Omental fat pad (tissue), 4 donors: ENCODE measurements around the gene LAG3. TPM values are rescaled to one million over a fixed set of nuclear protein-coding genes. Genes with fewer than 3 reads are reported as not detected.

Source experiments
- ATAC-seq: fragments of 150-250 bp; one replicate; pipeline ENCODE4 v1.9.1; 2016; ENCODE audit warnings: mild to moderate bottlenecking, moderate library complexity; ENCODE audit not compliant: low FRiP score
- DNase-seq: peaks from one replicate; pipeline ENCODE4 v3.0.0-alpha.2; 2019; ENCODE audit warnings: low spot score
- total RNA-seq, 4 donors: library from RNA; depleted of rRNA; stranded (reverse); fragments of >200 nt; gene quantifications; one replicate each; pipeline ENCODE4 v1.1.0, GENCODE V29; 2016
- TF ChIP-seq, protein P1 (sequence below), 3 donors: fragments of 450-650 bp; IDR thresholded peaks; one replicate each; pipeline ENCODE4 v1.5.1; 2016 to 2017; ENCODE audit warnings: antibody characterized with exemption in 3 of 3, mild to moderate bottlenecking in 3 of 3, moderate library complexity in 2 of 3

The LAG3 gene
- total RNA-seq, 4 donors from 2014 or later = 0.44 to 2.2 (median 0.92) TPM

DNA sequence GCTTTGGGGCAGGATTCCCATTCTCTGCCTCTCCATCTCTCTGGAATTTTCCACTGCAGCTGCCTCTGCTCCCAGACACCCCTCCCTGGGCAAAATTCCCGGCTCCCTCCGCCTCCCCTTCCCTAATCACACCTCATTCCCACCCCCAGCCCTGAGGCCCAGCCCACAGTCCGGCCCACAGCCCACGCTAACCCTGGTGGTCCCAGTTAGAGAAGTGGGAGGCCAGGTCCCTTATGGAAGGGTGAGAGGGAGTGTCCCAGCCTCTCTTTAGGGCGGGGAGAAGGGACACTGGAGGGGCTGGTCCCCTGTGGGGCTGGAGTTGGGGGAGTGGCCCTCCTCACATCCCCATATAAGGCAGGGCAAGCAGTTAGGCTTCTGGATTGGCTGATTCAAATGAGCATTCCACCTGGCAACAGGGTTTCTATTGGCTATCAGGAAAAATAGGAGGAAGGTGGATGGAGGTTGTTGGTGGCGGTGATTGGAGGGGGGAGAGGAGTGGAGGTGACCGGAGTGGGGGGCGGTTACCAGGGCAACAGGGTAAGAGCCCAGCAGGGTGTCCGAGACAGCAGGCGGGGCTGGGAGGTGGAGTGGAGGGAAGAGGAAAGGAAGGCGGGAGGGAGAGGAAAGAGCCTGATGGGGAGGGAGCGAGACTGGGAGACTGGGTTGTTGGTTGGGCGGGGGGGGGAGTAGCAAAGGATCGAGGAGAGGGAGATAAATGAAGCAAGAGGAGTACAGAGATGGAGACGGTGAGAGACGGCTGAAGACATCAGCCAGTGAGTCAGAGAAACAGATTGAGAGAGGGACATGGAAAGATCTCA is 8.1 kb upstream of the LAG3 start:
- DNase-seq (peak; percentile 75), ATAC-seq (peak; percentile 79)
- TF ChIP-seq, protein P1, sequence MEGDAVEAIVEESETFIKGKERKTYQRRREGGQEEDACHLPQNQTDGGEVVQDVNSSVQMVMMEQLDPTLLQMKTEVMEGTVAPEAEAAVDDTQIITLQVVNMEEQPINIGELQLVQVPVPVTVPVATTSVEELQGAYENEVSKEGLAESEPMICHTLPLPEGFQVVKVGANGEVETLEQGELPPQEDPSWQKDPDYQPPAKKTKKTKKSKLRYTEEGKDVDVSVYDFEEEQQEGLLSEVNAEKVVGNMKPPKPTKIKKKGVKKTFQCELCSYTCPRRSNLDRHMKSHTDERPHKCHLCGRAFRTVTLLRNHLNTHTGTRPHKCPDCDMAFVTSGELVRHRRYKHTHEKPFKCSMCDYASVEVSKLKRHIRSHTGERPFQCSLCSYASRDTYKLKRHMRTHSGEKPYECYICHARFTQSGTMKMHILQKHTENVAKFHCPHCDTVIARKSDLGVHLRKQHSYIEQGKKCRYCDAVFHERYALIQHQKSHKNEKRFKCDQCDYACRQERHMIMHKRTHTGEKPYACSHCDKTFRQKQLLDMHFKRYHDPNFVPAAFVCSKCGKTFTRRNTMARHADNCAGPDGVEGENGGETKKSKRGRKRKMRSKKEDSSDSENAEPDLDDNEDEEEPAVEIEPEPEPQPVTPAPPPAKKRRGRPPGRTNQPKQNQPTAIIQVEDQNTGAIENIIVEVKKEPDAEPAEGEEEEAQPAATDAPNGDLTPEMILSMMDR (IDR thresholded peaks at IDR 0.05) = no peak

DNA sequence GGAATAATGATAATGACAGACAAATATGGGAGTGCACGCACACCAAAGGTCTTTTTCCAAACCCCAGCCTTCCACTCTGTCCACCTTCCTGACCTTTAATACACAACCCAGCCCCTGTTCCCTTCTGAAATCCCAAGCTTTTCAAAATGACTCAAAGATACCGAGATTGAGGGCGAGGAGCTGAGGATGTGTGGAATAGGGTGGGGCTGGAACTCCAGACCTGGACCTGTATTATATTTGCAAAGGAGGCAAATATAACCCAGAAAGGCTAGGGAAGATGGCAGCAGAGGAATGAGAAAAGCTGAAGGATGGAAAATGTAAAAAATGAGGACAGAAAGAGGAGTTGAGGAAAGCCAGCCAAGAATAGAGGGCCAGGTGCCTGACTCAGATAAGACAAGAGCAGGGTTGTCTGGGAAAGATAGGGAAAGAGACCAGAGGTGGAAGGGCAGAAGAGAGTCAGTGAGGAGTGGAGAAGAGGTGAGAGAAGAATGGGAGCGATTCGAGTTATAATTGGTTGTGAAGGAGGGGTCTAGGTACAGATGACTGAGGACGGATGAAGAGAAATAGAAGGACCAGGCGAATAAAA is 7.2 kb upstream of the LAG3 start:
- TF ChIP-seq, protein P1 (IDR thresholded peaks at IDR 0.05) = no peak
- ATAC-seq (no peak), DNase-seq (no peak)

DNA sequence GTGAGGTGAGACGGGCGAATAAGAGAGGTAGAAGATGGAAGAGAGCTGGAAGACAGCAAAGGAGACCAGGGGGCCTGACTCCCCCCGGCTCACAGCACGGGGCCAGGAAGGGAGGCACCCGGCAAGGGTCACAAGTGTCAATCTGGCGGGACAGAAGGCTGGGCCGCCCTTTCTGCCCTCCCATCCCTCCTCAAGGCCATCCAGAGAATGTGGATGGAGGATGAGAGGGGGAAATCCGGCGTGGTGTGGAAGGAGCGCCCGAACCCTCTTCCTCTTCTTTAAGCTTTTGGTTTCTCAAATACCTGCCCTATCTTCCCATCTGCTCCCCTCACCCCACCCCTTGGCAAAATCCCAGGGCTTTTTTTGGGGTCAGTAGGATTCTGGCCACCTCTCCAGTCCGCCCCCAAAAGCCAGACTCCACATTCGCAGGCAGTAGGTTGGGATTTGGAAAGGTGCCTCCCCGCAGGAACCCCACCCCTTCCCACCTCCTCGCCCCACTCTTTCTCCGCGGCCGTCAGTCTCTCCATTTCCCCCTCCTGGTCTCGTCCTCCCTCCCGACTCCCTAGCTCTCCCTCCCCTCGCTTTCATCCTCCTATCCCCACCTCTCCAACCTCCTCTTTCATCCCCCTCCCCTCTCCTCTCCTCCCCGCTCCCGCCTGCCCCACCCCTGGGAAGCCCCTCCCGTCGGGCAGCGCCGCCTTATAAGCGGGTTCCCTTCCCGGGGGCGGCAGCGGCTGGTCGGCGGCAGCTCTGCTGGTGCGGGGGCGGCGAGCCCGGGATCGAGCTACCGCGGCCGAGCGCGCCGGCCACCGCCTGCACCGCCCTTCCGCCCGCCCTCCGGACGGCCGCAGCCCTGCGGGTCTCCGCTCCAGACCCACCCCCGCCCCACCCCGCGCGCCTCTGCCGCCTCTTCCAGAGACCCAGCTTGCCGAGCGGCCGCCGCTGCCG is 6.4 kb upstream of the LAG3 start, which contains the start of gene PTMS:
Gene PTMS, plus strand, starts transcription at position 730 of the 948 bp plus-strand sequence. CDS start 343 bp downstream, outside the sequence.
- TF ChIP-seq, protein P1 (IDR thresholded peaks at IDR 0.05) = no peak
- peak; percentile 73 for ATAC-seq
- no peak for DNase-seq

DNA sequence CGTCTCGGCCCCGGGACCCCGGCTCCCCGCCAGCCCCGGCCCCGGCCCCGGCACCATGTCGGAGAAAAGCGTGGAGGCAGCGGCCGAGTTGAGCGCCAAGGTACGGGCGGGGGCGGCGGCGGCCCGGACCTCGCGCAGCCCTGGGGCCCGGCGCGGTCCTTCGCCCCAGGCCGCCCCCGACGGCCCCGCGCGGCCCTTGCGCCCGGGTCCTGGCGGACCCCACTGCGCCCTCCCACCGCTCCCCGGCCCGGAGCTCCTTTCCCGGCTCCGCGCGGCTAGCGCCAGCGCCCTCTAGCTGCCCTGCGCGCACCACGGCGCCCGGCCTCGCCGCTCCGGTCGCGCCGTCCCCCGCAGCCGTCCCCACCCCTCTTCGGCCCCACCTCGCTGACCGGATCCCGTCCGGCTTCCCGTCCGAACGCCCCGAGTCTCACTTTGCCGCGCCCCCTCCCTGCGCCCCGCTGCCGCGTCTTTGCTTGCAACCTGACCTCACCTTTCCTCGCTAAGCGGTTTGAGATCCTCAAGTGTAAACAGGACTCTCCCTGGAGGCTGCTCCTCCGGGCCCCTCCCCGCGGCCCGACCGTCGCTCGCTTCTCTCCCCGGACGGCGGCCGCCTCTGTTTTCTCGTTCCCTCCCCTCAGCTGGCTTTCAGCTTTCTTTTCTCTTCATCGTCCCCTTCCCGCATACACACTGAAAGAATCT is 5.5 kb upstream of the LAG3 start:
- TF ChIP-seq, protein P1 (IDR thresholded peaks at IDR 0.05) = no peak
- ATAC-seq (peak; percentile 62), DNase-seq (no peak)

DNA sequence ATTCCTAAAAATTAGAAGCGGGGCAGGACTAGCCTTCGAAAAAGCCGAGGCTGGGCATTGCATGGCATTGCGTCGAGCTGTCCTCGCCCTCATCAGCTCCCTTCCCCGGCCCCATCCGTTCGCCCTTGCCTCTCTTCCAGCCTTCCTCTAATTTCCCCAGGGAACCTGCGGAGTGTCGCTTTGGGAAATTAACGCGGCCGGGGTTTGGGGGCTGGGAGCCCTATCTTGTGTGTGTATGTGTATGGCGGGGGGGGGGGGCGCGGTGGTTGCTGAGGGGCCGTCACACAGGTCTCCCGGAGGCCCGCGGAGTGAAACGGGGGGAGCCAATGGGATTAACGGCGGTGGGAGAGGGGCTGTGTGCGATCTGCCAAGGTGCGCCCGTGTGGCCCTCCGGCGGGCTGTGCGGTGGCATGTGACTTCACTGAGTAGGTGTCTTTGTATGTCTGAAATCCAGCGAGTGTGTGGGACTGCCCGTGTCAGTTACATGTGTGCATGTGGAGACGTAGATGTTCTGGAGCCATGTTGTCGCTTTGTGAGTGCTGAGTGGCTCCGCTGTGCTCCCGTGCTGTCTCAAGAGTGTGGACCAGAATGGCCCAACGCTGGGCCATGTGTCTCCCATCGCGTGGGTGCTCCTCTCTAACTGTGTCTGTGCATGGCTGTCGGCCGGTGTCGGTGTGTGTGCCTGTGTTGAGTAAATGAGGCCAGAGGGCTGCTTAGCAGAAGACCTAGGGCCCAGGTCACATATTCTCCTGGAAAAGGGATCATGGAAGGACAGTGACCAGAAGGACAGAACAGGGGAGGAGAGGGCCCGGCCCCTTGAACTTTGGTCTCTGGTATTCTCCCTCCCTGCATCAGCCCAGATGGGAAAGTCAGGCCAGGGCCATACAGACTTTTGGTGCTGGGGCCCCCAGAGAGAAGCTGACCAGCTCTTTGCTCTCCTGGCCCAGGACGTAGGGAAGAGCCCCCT is 4.7 kb upstream of the LAG3 start:
- TF ChIP-seq, protein P1 (IDR thresholded peaks at IDR 0.05) = no peak
- no peak for DNase-seq
- no peak for ATAC-seq
